ENCODE data around the gene HIPK2.

GRCh38 chr7:139573871-139574270 lies 203.9 kb downstream of the HIPK2 start:
- TF ChIP-seq CTCF (conservative IDR thresholded peaks at IDR 0.05 in 1 of 2, IDR thresholded peaks at IDR 0.05 in 1 of 2; ENCODE audit: extremely low read depth in 1 of 2, insufficient read depth in 1 of 2, low read depth in 1 of 2, low read length in 2 of 2) (no peak), EZH2 (IDR thresholded peaks at IDR 0.05; ENCODE audit: borderline replicate concordance, low read length) (no peak)
